ENCODE data around the gene NEURL1B. TPM values are rescaled to one million over a fixed set of nuclear protein-coding genes. Genes with fewer than 3 reads are reported as not detected.

NEURL1B gene
- total RNA-seq, 2 experiments from 2014 or later: 3.0 to 3.1 TPM

GRCh38 chr5:172660974-172661373 is 19.9 kb downstream of the NEURL1B start:
- no peak overlapping the region for H3K27ac Mint-ChIP-seq
- H3K36me3 Mint-ChIP-seq: no peaks in the 10 kb centered on the region
- peaks cover 2% of the 10 kb centered on the region for H3K9me3 Mint-ChIP-seq
- H3K4me3 Mint-ChIP-seq: no peak overlapping the region
- no peak for ATAC-seq (ENCODE audit: low read depth)
- no peak for DNase-seq
- H3K27me3 Mint-ChIP-seq: peaks cover 2% of the 10 kb centered on the region
- H3K4me1 Mint-ChIP-seq: no peaks in the 10 kb centered on the region
- POLR2A ChIA-PET: no interaction called here

- POLR2A ChIA-PET: no interaction called here
- Mint-ChIP-seq H3K4me3 (no peak overlapping the region), H3K27me3 (peaks cover 2% of the 10 kb centered on the region), H3K36me3 (no peaks in the 10 kb centered on the region), H3K9me3 (peaks cover 2% of the 10 kb centered on the region), H3K27ac (no peak overlapping the region), H3K4me1 (no peaks in the 10 kb centered on the region)
- ATAC-seq (ENCODE audit: low read depth) (no peak), DNase-seq (no peak)
Measured at GRCh38 chr5:172661526-172661925, 20.5 kb downstream of the NEURL1B start.

- H3K4me1 Mint-ChIP-seq: no peaks in the 10 kb centered on the region
- ATAC-seq (ENCODE audit: low read depth): no peak
- peaks cover 2% of the 10 kb centered on the region for H3K27me3 Mint-ChIP-seq
- DNase-seq: no peak
- no peaks in the 10 kb centered on the region for H3K36me3 Mint-ChIP-seq
- no peak overlapping the region for H3K27ac Mint-ChIP-seq
- no peak overlapping the region for H3K4me3 Mint-ChIP-seq
- no peaks in the 10 kb centered on the region for H3K9me3 Mint-ChIP-seq
- POLR2A ChIA-PET: no interaction called here
Measured at GRCh38 chr5:172662596-172662995, 21.5 kb downstream of the NEURL1B start.

GRCh38 chr5:172664018-172664417 is 23.0 kb downstream of the NEURL1B start:
- Mint-ChIP-seq H3K9me3 (no peaks in the 10 kb centered on the region), H3K4me1 (no peaks in the 10 kb centered on the region), H3K27ac (no peak overlapping the region), H3K36me3 (no peaks in the 10 kb centered on the region), H3K27me3 (peaks cover 2% of the 10 kb centered on the region), H3K4me3 (no peak overlapping the region)
- ATAC-seq (ENCODE audit: low read depth) (no peak), DNase-seq (no peak)
- POLR2A ChIA-PET: no interaction called here

- POLR2A ChIA-PET: no interaction called here
- no peak overlapping the region for H3K27ac Mint-ChIP-seq
- ATAC-seq (ENCODE audit: low read depth) (no peak), DNase-seq (no peak)
- H3K4me1 Mint-ChIP-seq: no peaks in the 10 kb centered on the region
- H3K9me3 Mint-ChIP-seq: no peaks in the 10 kb centered on the region
- no peaks in the 10 kb centered on the region for H3K36me3 Mint-ChIP-seq
- no peak overlapping the region for H3K4me3 Mint-ChIP-seq
- no peaks in the 10 kb centered on the region for H3K27me3 Mint-ChIP-seq
Measured at GRCh38 chr5:172664681-172665541, 23.8 kb downstream of the NEURL1B start.

GRCh38 chr5:172666251-172666650 is 25.2 kb downstream of the NEURL1B start:
- no peaks in the 10 kb centered on the region for H3K36me3 Mint-ChIP-seq
- H3K4me3 Mint-ChIP-seq: no peak overlapping the region
- no peaks in the 10 kb centered on the region for H3K9me3 Mint-ChIP-seq

GRCh38 chr5:172667786-172668593 is 26.9 kb downstream of the NEURL1B start:
- H3K36me3 Mint-ChIP-seq: no peaks in the 10 kb centered on the region
- DNase-seq (no peak), ATAC-seq (ENCODE audit: low read depth) (no peak)
- no peak overlapping the region for H3K27ac Mint-ChIP-seq
- H3K4me3 Mint-ChIP-seq: no peak overlapping the region
- H3K9me3 Mint-ChIP-seq: no peaks in the 10 kb centered on the region
- H3K27me3 Mint-ChIP-seq: peaks cover 2% of the 10 kb centered on the region
- POLR2A ChIA-PET: no interaction called here
- H3K4me1 Mint-ChIP-seq: peaks cover 1% of the 10 kb centered on the region

More at GRCh38 chr5:172666251-172666650, 25.2 kb downstream of the NEURL1B start:
- no peak for ATAC-seq (ENCODE audit: low read depth)
- H3K27me3 Mint-ChIP-seq: no peaks in the 10 kb centered on the region
- POLR2A ChIA-PET: no interaction called here
- H3K27ac Mint-ChIP-seq: no peak overlapping the region
- peaks cover 1% of the 10 kb centered on the region for H3K4me1 Mint-ChIP-seq
- DNase-seq: no peak

GRCh38 chr5:172668594-172669071 is 27.6 kb downstream of the NEURL1B start:
- no peak overlapping the region for H3K27ac Mint-ChIP-seq
- H3K4me3 Mint-ChIP-seq: no peak overlapping the region
- H3K9me3 Mint-ChIP-seq: no peaks in the 10 kb centered on the region
- H3K27me3 Mint-ChIP-seq: peaks cover 2% of the 10 kb centered on the region
- POLR2A ChIA-PET: no interaction called here
- no peak for ATAC-seq (ENCODE audit: low read depth)
- no peaks in the 10 kb centered on the region for H3K36me3 Mint-ChIP-seq
- H3K4me1 Mint-ChIP-seq: peaks cover 1% of the 10 kb centered on the region
- DNase-seq: no peak

- no peak for DNase-seq
- POLR2A ChIA-PET: interaction anchor here (0.6 kb wide), 1 partner anchor 170 kb away, joined by 4 read pairs; no protein-coding TSS in a partner anchor
- Mint-ChIP-seq H3K4me3 (no peak overlapping the region), H3K36me3 (no peaks in the 10 kb centered on the region), H3K27ac (no peak overlapping the region), H3K27me3 (peaks cover 2% of the 10 kb centered on the region), H3K9me3 (no peaks in the 10 kb centered on the region), H3K4me1 (peaks cover 1% of the 10 kb centered on the region)
- ATAC-seq (ENCODE audit: low read depth): no peak
Measured at GRCh38 chr5:172669386-172670004, 28.4 kb downstream of the NEURL1B start.

- no peak for ATAC-seq (ENCODE audit: low read depth)
- H3K4me1 Mint-ChIP-seq: peaks cover 1% of the 10 kb centered on the region
Measured at GRCh38 chr5:172670005-172670402, 28.9 kb downstream of the NEURL1B start.

GRCh38 chr5:172670444-172670843 is 29.4 kb downstream of the NEURL1B start:
- peaks cover 2% of the 10 kb centered on the region for H3K27me3 Mint-ChIP-seq
- POLR2A ChIA-PET: no interaction called here
- no peaks in the 10 kb centered on the region for H3K36me3 Mint-ChIP-seq

More at GRCh38 chr5:172670005-172670402, 28.9 kb downstream of the NEURL1B start:
- H3K36me3 Mint-ChIP-seq: no peaks in the 10 kb centered on the region
- POLR2A ChIA-PET: no interaction called here
- H3K27me3 Mint-ChIP-seq: peaks cover 2% of the 10 kb centered on the region
- DNase-seq: no peak
- H3K4me3 Mint-ChIP-seq: no peak overlapping the region
- H3K27ac Mint-ChIP-seq: no peak overlapping the region
- no peaks in the 10 kb centered on the region for H3K9me3 Mint-ChIP-seq

GRCh38 chr5:172671091-172671490 is 30.0 kb downstream of the NEURL1B start:
- H3K4me1 Mint-ChIP-seq: peaks cover 1% of the 10 kb centered on the region
- peaks cover 2% of the 10 kb centered on the region for H3K27me3 Mint-ChIP-seq
- H3K4me3 Mint-ChIP-seq: no peak overlapping the region
- H3K36me3 Mint-ChIP-seq: no peaks in the 10 kb centered on the region
- no peak overlapping the region for H3K27ac Mint-ChIP-seq
- DNase-seq (no peak), ATAC-seq (ENCODE audit: low read depth) (no peak)
- POLR2A ChIA-PET: no interaction called here
- no peaks in the 10 kb centered on the region for H3K9me3 Mint-ChIP-seq

More at GRCh38 chr5:172670444-172670843, 29.4 kb downstream of the NEURL1B start:
- Mint-ChIP-seq H3K27ac (no peak overlapping the region), H3K4me1 (peaks cover 1% of the 10 kb centered on the region), H3K9me3 (no peaks in the 10 kb centered on the region), H3K4me3 (no peak overlapping the region)
- ATAC-seq (ENCODE audit: low read depth): no peak
- no peak for DNase-seq

GRCh38 chr5:172672681-172673080 is 31.6 kb downstream of the NEURL1B start:
- no peak for ATAC-seq (ENCODE audit: low read depth)
- H3K36me3 Mint-ChIP-seq: no peaks in the 10 kb centered on the region

More at GRCh38 chr5:172672681-172673080, 31.6 kb downstream of the NEURL1B start:
- no peaks in the 10 kb centered on the region for H3K9me3 Mint-ChIP-seq
- H3K27me3 Mint-ChIP-seq: peaks cover 2% of the 10 kb centered on the region
- peaks cover 1% of the 10 kb centered on the region for H3K4me1 Mint-ChIP-seq
- no peak for DNase-seq
- no peak overlapping the region for H3K4me3 Mint-ChIP-seq
- H3K27ac Mint-ChIP-seq: no peak overlapping the region
- POLR2A ChIA-PET: no interaction called here
